ENCODE measurements around the gene CACNA1G. TPM values are rescaled to one million over a fixed set of nuclear protein-coding genes. Genes with fewer than 3 reads are reported as not detected.

The CACNA1G gene
- total and polyA plus RNA-seq, 2 donors (not counting 3 experiments of a cell fraction or from before 2014, with no cell fraction given), result not detected

DNA sequence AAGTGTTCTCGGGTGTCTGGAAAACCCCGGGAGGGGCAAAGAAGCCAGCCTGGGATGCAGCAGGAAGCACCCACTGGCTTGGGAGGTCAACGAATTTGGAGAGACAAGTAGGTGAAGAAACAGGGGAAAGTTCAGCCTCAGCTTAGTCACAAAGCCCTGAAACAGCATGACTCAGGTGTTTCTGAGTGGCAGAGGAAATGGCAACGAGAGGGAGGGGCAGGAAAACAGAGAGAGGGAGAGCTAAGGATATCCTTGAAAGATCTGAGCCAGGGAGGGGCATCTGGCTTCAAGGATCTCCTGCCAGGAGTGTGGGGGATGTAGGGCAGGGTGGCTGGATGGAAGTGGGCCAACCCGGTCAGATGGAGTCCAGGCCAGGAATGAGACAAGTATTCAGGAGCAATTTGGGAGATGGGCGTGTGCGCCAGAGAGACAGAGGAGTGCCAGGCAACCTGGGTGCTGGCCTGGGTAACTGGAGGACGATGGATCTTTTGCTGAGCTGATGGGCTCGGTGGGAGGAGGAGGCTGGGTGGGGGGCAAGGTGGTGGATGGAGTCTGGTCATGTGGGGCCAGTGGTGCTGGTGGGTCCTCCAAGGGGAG is 101.4 kb downstream of the CACNA1G start:
- H3K9ac ChIP-seq (replicated peaks; ENCODE audit: extremely low read depth, insufficient read depth, low read length), result peak overlapping the region; percentile 42
- H3K79me2 ChIP-seq (ENCODE audit: control insufficient read depth, insufficient read depth, low read length), result no peaks in the 10 kb centered on the region
- no TSS peak for BruUV-seq (replicated peaks)
- H3K4me3 ChIP-seq (replicated peaks in 1 of 3; ENCODE audit: insufficient read depth in 1 of 3, low read depth in 1 of 3, low read length in 3 of 3), result no peak overlapping the region
- FAIRE-seq, result peak; percentile 95
- no peaks in the 10 kb centered on the region for H3K9me3 ChIP-seq (replicated peaks; ENCODE audit: control insufficient read depth, insufficient read depth, low read length)
- intact Hi-C loops (cut with micrococcal nuclease), result loop anchor here (1.0 kb wide), 1 partner anchor 23 kb away; no protein-coding TSS in a partner anchor
- peak overlapping the region; percentile 90 for H3K27ac ChIP-seq (ENCODE audit: insufficient read depth, low read depth, low read length)
- TF ChIP-seq FOS (IDR thresholded peaks at IDR 0.05; ENCODE audit: borderline replicate concordance, insufficient read depth, low read length) (peak; percentile 88), MYC (IDR thresholded peaks at IDR 0.05; ENCODE audit: low read depth, low read length) (no peak), POLR2A (IDR thresholded peaks at IDR 0.05; ENCODE audit: low read depth, low read length) (no peak), GATA2 (IDR thresholded peaks at IDR 0.05; ENCODE audit: insufficient read depth, insufficient read length, low read depth, low read length) (peak; percentile 50), POLR2AphosphoS5 (IDR thresholded peaks at IDR 0.05; ENCODE audit: insufficient read depth, low read depth, low read length) (peak; percentile 79), JUN (IDR thresholded peaks at IDR 0.05; ENCODE audit: borderline replicate concordance, insufficient read depth, insufficient read length, low read depth) (peak; percentile 39), EZH2 (IDR thresholded peaks at IDR 0.05; ENCODE audit: borderline replicate concordance, low read depth, low read length, severe bottlenecking) (no peak)
- TF ChIP-seq, protein P1, sequence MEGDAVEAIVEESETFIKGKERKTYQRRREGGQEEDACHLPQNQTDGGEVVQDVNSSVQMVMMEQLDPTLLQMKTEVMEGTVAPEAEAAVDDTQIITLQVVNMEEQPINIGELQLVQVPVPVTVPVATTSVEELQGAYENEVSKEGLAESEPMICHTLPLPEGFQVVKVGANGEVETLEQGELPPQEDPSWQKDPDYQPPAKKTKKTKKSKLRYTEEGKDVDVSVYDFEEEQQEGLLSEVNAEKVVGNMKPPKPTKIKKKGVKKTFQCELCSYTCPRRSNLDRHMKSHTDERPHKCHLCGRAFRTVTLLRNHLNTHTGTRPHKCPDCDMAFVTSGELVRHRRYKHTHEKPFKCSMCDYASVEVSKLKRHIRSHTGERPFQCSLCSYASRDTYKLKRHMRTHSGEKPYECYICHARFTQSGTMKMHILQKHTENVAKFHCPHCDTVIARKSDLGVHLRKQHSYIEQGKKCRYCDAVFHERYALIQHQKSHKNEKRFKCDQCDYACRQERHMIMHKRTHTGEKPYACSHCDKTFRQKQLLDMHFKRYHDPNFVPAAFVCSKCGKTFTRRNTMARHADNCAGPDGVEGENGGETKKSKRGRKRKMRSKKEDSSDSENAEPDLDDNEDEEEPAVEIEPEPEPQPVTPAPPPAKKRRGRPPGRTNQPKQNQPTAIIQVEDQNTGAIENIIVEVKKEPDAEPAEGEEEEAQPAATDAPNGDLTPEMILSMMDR (IDR thresholded peaks at IDR 0.05; ENCODE audit: extremely low read depth in 1 of 2, insufficient read depth in 1 of 2, low read depth in 1 of 2, low read length in 2 of 2), result no peak
- TF ChIP-seq, protein P2, sequence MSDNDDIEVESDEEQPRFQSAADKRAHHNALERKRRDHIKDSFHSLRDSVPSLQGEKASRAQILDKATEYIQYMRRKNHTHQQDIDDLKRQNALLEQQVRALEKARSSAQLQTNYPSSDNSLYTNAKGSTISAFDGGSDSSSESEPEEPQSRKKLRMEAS (IDR thresholded peaks at IDR 0.05; ENCODE audit: insufficient read depth, insufficient read length), result no peak
- H3K4me1 ChIP-seq (ENCODE audit: control insufficient read depth, extremely low read depth, insufficient read depth, low read length), result peaks cover 31% of the 10 kb centered on the region
- peak; percentile 86 for DNase-seq (ENCODE audit: low read depth, low spot score)
- H3K27me3 ChIP-seq (ENCODE audit: control insufficient read depth in 2 of 2, insufficient read depth in 2 of 2, low read length in 2 of 2), result no peaks in the 10 kb centered on the region
- ChIA-PET CTCF (interaction anchor here (0.9 to 3.9 kb wide), 11 partner anchors 9 to 111 kb away, joined by 3 to 29 read pairs (median 9); no protein-coding TSS in a partner anchor), POLR2A (interaction anchor here (0.6 to 3.0 kb wide), 3 partner anchors 15 to 250 kb away, joined by 4 to 23 read pairs (median 4); no protein-coding TSS in a partner anchor)
- H2AFZ ChIP-seq (ENCODE audit: low read depth, low read length), result peak overlapping the region; percentile 47
- dilution Hi-C loops (cut with MboI; ENCODE audit: extremely low pct_ligation_motif_present, low sequenced_read_pairs), result no loop called here
- H3K36me3 ChIP-seq (ENCODE audit: control insufficient read depth in 2 of 2, extremely low read depth in 1 of 2, insufficient read depth in 2 of 2, low read length in 2 of 2), result no peaks in the 10 kb centered on the region
- H3K4me2 ChIP-seq (ENCODE audit: insufficient read depth, low read length), result peak overlapping the region; percentile 14
- H3K9me1 ChIP-seq (replicated peaks; ENCODE audit: control insufficient read depth, extremely low read depth, insufficient read depth, low read length), result no peaks in the 10 kb centered on the region
- no peaks in the 10 kb centered on the region for H4K20me1 ChIP-seq (replicated peaks; ENCODE audit: control insufficient read depth, extremely low read depth, insufficient read depth, low read length)

Measured in endothelial cell of umbilical vein (primary cell).